Neuronal stem cell (in vitro differentiated cells): ENCODE data around the gene DGKD.

Source experiments
- DNase-seq: peaks from one replicate; pipeline ENCODE4 v3.0.0-alpha.2; 2013; ENCODE audit warnings: low spot score
- H2AFZ ChIP-seq: one replicate; pipeline ENCODE4 v1.6.1; 2013; ENCODE audit warnings: mild to moderate bottlenecking, low read length, inconsistent platforms
- H2AK5ac ChIP-seq: 2 replicates; pipeline ENCODE4 v1.6.1; 2013; ENCODE audit warnings: low read depth, mild to moderate bottlenecking, inconsistent platforms, low read length, moderate library complexity, mixed read lengths
- H2BK120ac ChIP-seq: 2 replicates; pipeline ENCODE4 v1.6.1; 2013; ENCODE audit warnings: low read depth, mild to moderate bottlenecking, inconsistent platforms, low read length, moderate library complexity, mixed read lengths
- H2BK12ac ChIP-seq: one replicate; pipeline ENCODE4 v1.6.1; 2013; ENCODE audit warnings: low read length, inconsistent platforms
- H2BK15ac ChIP-seq: 2 replicates; pipeline ENCODE4 v1.6.1; 2013; ENCODE audit warnings: mild to moderate bottlenecking, low read length, inconsistent platforms, mixed read lengths
- H2BK5ac ChIP-seq: one replicate; pipeline ENCODE4 v1.6.1; 2013; ENCODE audit warnings: inconsistent platforms, mild to moderate bottlenecking, low read length, moderate library complexity
- H3K14ac ChIP-seq: one replicate; pipeline ENCODE4 v1.6.1; 2013; ENCODE audit warnings: low read length, inconsistent platforms
- H3K18ac ChIP-seq: 2 replicates; pipeline ENCODE4 v1.6.1; 2013; ENCODE audit warnings: low read length, inconsistent platforms
- H3K23ac ChIP-seq: 2 replicates; pipeline ENCODE4 v1.6.1; 2013; ENCODE audit warnings: low read depth, mild to moderate bottlenecking, mixed read lengths, low read length, inconsistent platforms; ENCODE audit not compliant: poor library complexity
- H3K27ac ChIP-seq: replicated peaks from 3 replicates; pipeline ENCODE4 v1.5.1; 2013; ENCODE audit warnings: low read length, inconsistent platforms
- H3K27me3 ChIP-seq, 3 experiments: 2 replicates each; pipeline ENCODE4 v1.6.1; 2013; ENCODE audit warnings: low read length in 3 of 3, mild to moderate bottlenecking in 2 of 3, inconsistent platforms in 1 of 3, low read depth in 1 of 3, mixed read lengths in 1 of 3, moderate library complexity in 1 of 3; ENCODE audit not compliant: control insufficient read depth in 3 of 3, insufficient read depth in 3 of 3
- H3K36me3 ChIP-seq, 2 donors: replicated peaks in 1 of 2; 2 replicates each; pipeline ENCODE4 v1.6.1; 2013; ENCODE audit warnings: low read length in 2 of 2; ENCODE audit not compliant: control insufficient read depth in 2 of 2, insufficient read depth in 2 of 2
- H3K4ac ChIP-seq: 2 replicates; pipeline ENCODE4 v1.6.1; 2013; ENCODE audit warnings: inconsistent platforms, mild to moderate bottlenecking, low read length, moderate library complexity
- H3K4me1 ChIP-seq, 2 donors: 1 replicate in 1 of 2; 2 replicates in 1 of 2; pipeline ENCODE4 v1.6.1; 2013; ENCODE audit warnings: low read length in 2 of 2, low read depth in 1 of 2; ENCODE audit not compliant: control insufficient read depth in 2 of 2, insufficient read depth in 1 of 2
- H3K4me2 ChIP-seq: one replicate; pipeline ENCODE4 v1.6.1; 2013; ENCODE audit warnings: mild to moderate bottlenecking, low read length, inconsistent platforms; ENCODE audit not compliant: insufficient read depth, poor library complexity, severe bottlenecking
- H3K4me3 ChIP-seq, 2 donors: 2 replicates each; pipeline ENCODE4 v1.5.1; 2013; ENCODE audit warnings: low read length in 2 of 2, mild to moderate bottlenecking in 2 of 2, inconsistent platforms in 1 of 2, moderate library complexity in 1 of 2
- H3K79me1 ChIP-seq: one replicate; pipeline ENCODE4 v1.6.1; 2013; ENCODE audit warnings: low read depth, mild to moderate bottlenecking, inconsistent platforms, low read length, moderate library complexity
- H3K9ac ChIP-seq: one replicate; pipeline ENCODE4 v1.6.1; 2013; ENCODE audit warnings: mild to moderate bottlenecking, low read depth, low read length, inconsistent platforms; ENCODE audit not compliant: poor library complexity
- H3K9me3 ChIP-seq, 2 donors: replicated peaks in 1 of 2; 2 replicates each; pipeline versions ENCODE3 to v1.6.1; 2013; ENCODE audit warnings: low read length in 2 of 2, mild to moderate bottlenecking in 2 of 2, inconsistent platforms in 1 of 2, low read depth in 1 of 2, mixed read lengths in 1 of 2, moderate library complexity in 1 of 2; ENCODE audit not compliant: control insufficient read depth in 2 of 2, insufficient read depth in 1 of 2
- H4K8ac ChIP-seq: one replicate; pipeline ENCODE4 v1.6.1; 2013; ENCODE audit warnings: low read depth, mild to moderate bottlenecking, inconsistent platforms, low read length, moderate library complexity
- H4K91ac ChIP-seq: one replicate; pipeline ENCODE4 v1.6.1; 2013; ENCODE audit warnings: low read length, low read depth, mild to moderate bottlenecking, inconsistent platforms; ENCODE audit not compliant: poor library complexity
- WGBS, 2 donors: extraction: QIAGEN DNeasy Blood & Tissue Kit; methylation state at CpG; one replicate each; pipeline ENCODE4 v1.1.7; 2013; ENCODE audit warnings: missing lambda C conversion rate in 2 of 2, mixed read lengths in 1 of 2; ENCODE audit not compliant: insufficient read length in 2 of 2, insufficient replicate concordance in 1 of 2; ENCODE audit errors: extremely low coverage in 2 of 2; 5-methylcytosine and 5-hydroxymethylcytosine counted together

DGKD gene

DNA sequence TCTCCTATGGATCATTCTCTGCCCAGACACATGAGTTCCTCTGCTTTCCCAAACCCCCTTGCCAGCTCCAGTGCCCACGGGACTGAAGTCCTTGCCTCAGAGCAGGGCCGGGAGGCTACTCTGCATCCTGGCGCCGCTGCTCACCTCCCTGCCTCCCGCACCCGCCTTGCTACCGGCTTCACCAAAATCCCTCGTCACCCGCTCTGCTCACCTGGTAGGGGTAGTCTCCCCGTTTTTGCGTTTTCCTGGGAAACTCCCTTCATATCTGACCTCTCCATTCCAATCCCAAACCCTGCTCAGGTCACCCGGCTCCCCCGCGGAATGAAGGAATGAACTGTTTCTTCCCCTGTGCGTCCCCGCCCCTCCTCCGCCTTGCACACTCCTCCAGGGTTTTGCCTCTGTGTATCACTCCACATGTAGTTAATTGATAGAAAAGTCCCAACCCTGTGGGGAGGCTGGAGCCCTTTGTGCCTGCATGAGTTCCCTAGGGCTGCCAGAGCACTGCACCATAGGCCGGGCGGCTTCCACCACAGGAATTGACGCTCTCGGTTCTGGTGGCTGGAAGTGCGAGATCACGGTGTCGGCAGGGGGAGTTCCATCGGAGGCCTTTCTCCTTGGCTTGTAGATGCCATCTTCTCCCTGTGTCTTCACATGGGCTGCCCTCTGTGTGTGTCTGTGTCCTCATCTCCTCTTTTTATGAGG is 2.0 kb upstream of the DGKD start:
- no CpG with 5 or more reads among the region's 25 CpGs for WGBS, 2 donors
- Histone ChIP-seq H3K79me1 (peaks cover 6% of the 10 kb centered on the region), H3K14ac (no peak overlapping the region)

DNA sequence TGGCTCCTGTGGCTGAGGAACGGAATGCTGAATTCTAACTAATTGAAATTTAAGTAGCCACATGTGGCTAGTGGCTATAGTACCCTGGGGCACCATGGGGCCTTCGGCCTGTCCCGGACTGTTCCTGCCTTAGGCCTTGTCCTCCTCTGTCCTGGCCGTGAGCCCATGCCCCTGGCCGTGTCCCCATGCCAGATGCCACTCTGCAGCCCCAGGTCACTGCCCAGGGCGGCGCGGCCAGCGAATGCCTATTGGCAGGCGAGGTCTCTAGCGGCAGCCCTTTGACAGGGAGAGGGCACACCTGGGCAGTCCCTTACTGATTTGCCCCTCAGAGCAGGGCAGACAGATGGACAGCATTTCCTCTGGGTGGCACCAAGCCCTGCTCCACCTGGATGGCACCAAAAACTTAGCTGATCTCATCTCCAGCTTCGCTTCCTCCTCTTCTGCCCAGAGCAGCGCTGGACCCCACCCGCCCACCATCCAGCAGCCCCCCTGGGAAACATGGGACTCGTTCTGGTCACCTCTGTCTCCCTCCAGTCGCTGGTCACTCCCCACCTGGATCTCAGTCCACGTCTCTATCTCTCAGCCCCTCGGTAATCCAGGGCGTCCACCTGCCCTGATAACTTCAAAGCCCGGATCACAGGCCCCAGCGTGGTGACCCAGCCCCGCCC is 1.1 kb upstream of the DGKD start:
- H3K14ac ChIP-seq = no peak overlapping the region
- H3K4me3 ChIP-seq = peak overlapping the region in 1 of 2 donors; percentile 51
- H3K9me3 ChIP-seq = peaks cover 4 to 9% of the 10 kb centered on the region in 2 donors
- H3K9ac ChIP-seq = no peak overlapping the region
- peaks cover 10 to 13% of the 10 kb centered on the region in 2 donors for H3K4me1 ChIP-seq
- H3K79me1 ChIP-seq = peaks cover 6% of the 10 kb centered on the region
- H3K27me3 ChIP-seq = peaks cover 0 to 46% (median 13%) of the 10 kb centered on the region in 3 experiments
- no peak overlapping the region for H2BK120ac ChIP-seq
- no peak overlapping the region for H3K4ac ChIP-seq
- no peak overlapping the region for H2BK5ac ChIP-seq
- DNase-seq = no peak
- H4K8ac ChIP-seq = no peak overlapping the region
- peak overlapping the region; percentile 71 for H3K4me2 ChIP-seq
- H3K27ac ChIP-seq = no peak overlapping the region
- H2AFZ ChIP-seq = peak overlapping the region; percentile 95
- H2BK12ac ChIP-seq = peak overlapping the region; percentile 5
- WGBS, 2 donors = no CpG with 5 or more reads among the region's 22 CpGs
- no peak overlapping the region for H3K23ac ChIP-seq
- no peak overlapping the region for H4K91ac ChIP-seq
- peak overlapping the region; percentile 77 for H2AK5ac ChIP-seq
- H2BK15ac ChIP-seq = peak overlapping the region; percentile 7
- peaks cover 0 to 12% of the 10 kb centered on the region in 2 donors for H3K36me3 ChIP-seq
- H3K18ac ChIP-seq = peak overlapping the region; percentile 76

More for the DNA sequence above, 2.0 kb upstream of the DGKD start:
- Histone ChIP-seq H3K27ac (no peak overlapping the region), H3K4me2 (no peak overlapping the region), H2AK5ac (peak overlapping the region; percentile 9), H3K4ac (no peak overlapping the region), H4K91ac (peak overlapping the region; percentile 83), H3K27me3 (peaks cover 0 to 54% (median 15%) of the 10 kb centered on the region in 3 experiments), H2BK12ac (no peak overlapping the region), H3K23ac (peak overlapping the region; percentile 60), H3K9me3 (peaks cover 5 to 9% of the 10 kb centered on the region in 2 donors), H2BK15ac (no peak overlapping the region), H2BK120ac (no peak overlapping the region), H4K8ac (no peak overlapping the region), H3K4me3 (no peak overlapping the region), H3K4me1 (peaks cover 10 to 13% of the 10 kb centered on the region in 2 donors), H2AFZ (no peak overlapping the region), H3K18ac (no peak overlapping the region), H3K9ac (peak overlapping the region; percentile 2), H2BK5ac (peak overlapping the region; percentile 42), H3K36me3 (peaks cover 0 to 12% of the 10 kb centered on the region in 2 donors)
- no peak for DNase-seq

GRCh38 chr2:233354500-233354924 is 218 bp downstream of the DGKD start:
- Histone ChIP-seq H3K4me1 (peaks cover 10 to 13% of the 10 kb centered on the region in 2 donors), H2BK5ac (no peak overlapping the region), H2BK12ac (no peak overlapping the region), H3K27ac (no peak overlapping the region), H3K23ac (no peak overlapping the region), H4K8ac (no peak overlapping the region), H3K4me2 (peak overlapping the region; percentile 86), H3K14ac (no peak overlapping the region), H3K79me1 (peaks cover 6% of the 10 kb centered on the region), H2AK5ac (no peak overlapping the region), H3K4ac (no peak overlapping the region), H2BK120ac (no peak overlapping the region), H2BK15ac (no peak overlapping the region), H2AFZ (peak overlapping the region; percentile 89), H3K27me3 (peaks cover 0 to 33% (median 13%) of the 10 kb centered on the region in 3 experiments), H3K9me3 (peaks cover 2 to 9% of the 10 kb centered on the region in 2 donors), H4K91ac (no peak overlapping the region), H3K36me3 (peaks cover 0 to 16% of the 10 kb centered on the region in 2 donors), H3K18ac (peak overlapping the region; percentile 94), H3K9ac (peak overlapping the region; percentile 82), H3K4me3 (peak overlapping the region; percentile 65 to 98)
- no CpG with 5 or more reads among the region's 77 CpGs for WGBS, 2 donors
- no peak for DNase-seq
